Keratinocyte (primary cell): ENCODE data around the gene HLF. TPM values are rescaled to one million over a fixed set of nuclear protein-coding genes. Genes with fewer than 3 reads are reported as not detected.

Experiments used
- DNase-seq: peaks from one replicate; pipeline ENCODE4 v3.0.0-alpha.2; 2011; ENCODE audit warnings: low read depth, missing footprints, low spot score
- FAIRE-seq: peaks from 2 replicates; lab custom pipeline; 2011; peaks lifted over from hg19 to GRCh38; lab: Jason Lieb, UNC
- H2AFZ ChIP-seq: 2 replicates; pipeline ENCODE4 v1.6.0; 2012; ENCODE audit warnings: low read length, control low read depth, inconsistent platforms; ENCODE audit not compliant: control insufficient read depth
- H3K27ac ChIP-seq: 2 replicates; pipeline ENCODE4 v1.5.1; 2011; ENCODE audit warnings: low read length; ENCODE audit not compliant: control insufficient read depth, insufficient read depth
- H3K27me3 ChIP-seq: 3 replicates; pipeline ENCODE4 v1.6.0; 2011; ENCODE audit warnings: low read length; ENCODE audit not compliant: control insufficient read depth, insufficient read depth; ENCODE audit errors: extremely low read depth
- H3K36me3 ChIP-seq, 2 experiments: 2 replicates in 1 of 2; 3 replicates in 1 of 2; pipeline ENCODE4 v1.5.1; 2011; ENCODE audit warnings: low read length in 2 of 2, mild to moderate bottlenecking in 1 of 2; ENCODE audit not compliant: control insufficient read depth in 2 of 2, insufficient read depth in 2 of 2; ENCODE audit errors: extremely low read depth in 1 of 2
- H3K4me1 ChIP-seq: 3 replicates; pipeline ENCODE4 v1.5.1; 2011; ENCODE audit warnings: low read length; ENCODE audit not compliant: control insufficient read depth, insufficient read depth; ENCODE audit errors: extremely low read depth
- H3K4me2 ChIP-seq: 3 replicates; pipeline ENCODE4 v1.6.0; 2011; ENCODE audit warnings: low read depth, low read length; ENCODE audit not compliant: control insufficient read depth, insufficient read depth; ENCODE audit errors: extremely low read depth
- H3K4me3 ChIP-seq, 3 experiments: fragments of 200-600 bp in 1 of 3; sonication (generic) in 1 of 3; 2 replicates in 2 of 3; 3 replicates in 1 of 3; pipeline ENCODE4 v1.5.1; 2011 to 2016; ENCODE audit warnings: low read length in 3 of 3, mild to moderate bottlenecking in 3 of 3, control low read depth in 2 of 3, inconsistent platforms in 1 of 3, low read depth in 1 of 3, mixed read lengths in 1 of 3, mixed run types in 1 of 3, moderate library complexity in 1 of 3; ENCODE audit not compliant: control insufficient read depth in 2 of 3, insufficient read depth in 2 of 3; ENCODE audit errors: extremely low read depth in 1 of 3
- H3K79me2 ChIP-seq: 2 replicates; pipeline ENCODE4 v1.6.0; 2012; ENCODE audit warnings: low read length; ENCODE audit not compliant: control insufficient read depth, insufficient read depth
- H3K9ac ChIP-seq: 3 replicates; pipeline ENCODE4 v1.6.0; 2011; ENCODE audit warnings: low read length; ENCODE audit not compliant: control insufficient read depth, insufficient read depth; ENCODE audit errors: extremely low read depth
- H3K9me1 ChIP-seq: 3 replicates; pipeline ENCODE4 v1.6.0; 2011; ENCODE audit warnings: low read length; ENCODE audit not compliant: control insufficient read depth, insufficient read depth; ENCODE audit errors: extremely low read depth
- H3K9me3 ChIP-seq: 2 replicates; pipeline ENCODE4 v1.5.1; 2012; ENCODE audit warnings: low read depth, low read length; ENCODE audit not compliant: control insufficient read depth
- H4K20me1 ChIP-seq: 3 replicates; pipeline ENCODE4 v1.6.0; 2011; ENCODE audit warnings: low read length; ENCODE audit not compliant: control insufficient read depth, insufficient read depth; ENCODE audit errors: extremely low read depth
- CTCF ChIP-seq, 3 experiments: IDR thresholded peaks in 1 of 3; conservative IDR thresholded peaks in 1 of 3; optimal IDR thresholded peaks in 1 of 3; 2 replicates in 2 of 3; 3 replicates in 1 of 3; pipeline versions ENCODE3 to v1.5.1; 2011; ENCODE audit warnings: low read length in 3 of 3, mild to moderate bottlenecking in 3 of 3, moderate library complexity in 2 of 3, control low read depth in 1 of 3, inconsistent platforms in 1 of 3; ENCODE audit not compliant: insufficient read depth in 2 of 3; ENCODE audit errors: extremely low read depth in 1 of 3
- EZH2 ChIP-seq: IDR thresholded peaks from one replicate; pipeline ENCODE4 v1.6.1; 2012; ENCODE audit warnings: inconsistent platforms, mild to moderate bottlenecking, low read length, moderate library complexity
- dilution Hi-C: fragments of 300-500 bp; cut with MboI; formaldehyde crosslinking; loops from one replicate; pipeline ENCODE4 v1.7.0; 2020; ENCODE audit warnings: low sequenced_read_pairs; ENCODE audit not compliant: extremely low pct_ligation_motif_present
- polyA plus RNA-seq, 5 experiments: library from polyadenylated mRNA; depleted of rRNA in 3 of 5; stranded (reverse) in 3 of 5; stranded (forward) in 1 of 5; unstranded in 1 of 5; fragments of >200 nt; gene quantifications; 1 replicate in 1 of 5; 2 replicates in 3 of 5; 3 replicates in 1 of 5; pipeline versions ENCODE4 v1.2.1 to v1.2.3, GENCODE V29; 2011 to 2012; ENCODE audit warnings: missing spikeins in 2 of 5, low read depth in 1 of 5, low replicate concordance in 1 of 5

The HLF gene
- polyA plus RNA-seq, 1 donor (not counting 4 experiments of a cell fraction or from before 2014, with no cell fraction given) = 0.21 TPM

GRCh38 chr17:55294042-55294751 lies 29.4 kb downstream of the HLF start:
- no peak overlapping the region for H3K4me2 ChIP-seq
- H2AFZ ChIP-seq = no peak overlapping the region
- H3K27ac ChIP-seq = no peak overlapping the region
- no peak overlapping the region for H3K4me3 ChIP-seq
- no peak for TF ChIP-seq CTCF (optimal IDR thresholded peaks at IDR 0.05 in 1 of 3, IDR thresholded peaks at IDR 0.05 in 1 of 3, conservative IDR thresholded peaks at IDR 0.05 in 1 of 3; ENCODE audit: extremely low read depth in 1 of 3, insufficient read depth in 2 of 3, low read length in 3 of 3)
- no peak for TF ChIP-seq EZH2
- DNase-seq (no peak), FAIRE-seq (no peak)
- dilution Hi-C loops = no loop called here
- H3K9me1 ChIP-seq = no peaks in the 10 kb centered on the region
- H3K4me1 ChIP-seq = no peaks in the 10 kb centered on the region
- no peaks in the 10 kb centered on the region for H3K27me3 ChIP-seq
- no peaks in the 10 kb centered on the region for H3K36me3 ChIP-seq
- H3K9me3 ChIP-seq = no peaks in the 10 kb centered on the region
- H3K79me2 ChIP-seq = no peaks in the 10 kb centered on the region
- no peak overlapping the region for H3K9ac ChIP-seq
- no peaks in the 10 kb centered on the region for H4K20me1 ChIP-seq

- Histone ChIP-seq H3K4me2 (no peak overlapping the region), H3K4me1 (no peaks in the 10 kb centered on the region), H3K36me3 (no peaks in the 10 kb centered on the region), H3K9ac (no peak overlapping the region), H3K27me3 (no peaks in the 10 kb centered on the region), H3K9me3 (no peaks in the 10 kb centered on the region), H3K4me3 (no peak overlapping the region), H2AFZ (no peak overlapping the region), H3K79me2 (no peaks in the 10 kb centered on the region), H4K20me1 (no peaks in the 10 kb centered on the region), H3K27ac (no peak overlapping the region), H3K9me1 (no peaks in the 10 kb centered on the region)
- FAIRE-seq (peak; percentile 51), DNase-seq (no peak)
- dilution Hi-C loops = no loop called here
- peak; percentile 79 to 91 (median 91) for TF ChIP-seq CTCF (optimal IDR thresholded peaks at IDR 0.05 in 1 of 3, IDR thresholded peaks at IDR 0.05 in 1 of 3, conservative IDR thresholded peaks at IDR 0.05 in 1 of 3; ENCODE audit: extremely low read depth in 1 of 3, insufficient read depth in 2 of 3, low read length in 3 of 3)
- no peak for TF ChIP-seq EZH2
Measured at GRCh38 chr17:55295411-55296170, 30.8 kb downstream of the HLF start.
